HG03108 (cell line): ENCODE measurements around the gene FUT8.
"Not testable (repeated sequence)": the region's sequence is repeated elsewhere in the genome, so short reads cannot be mapped to it uniquely, and the experiment has no call there.

Experiments
- ATAC-seq: cut with Tn5 transposase; IDR thresholded peaks from one replicate; pipeline ENCODE4 v1.9.1; 2021; ENCODE audit warnings: moderate library complexity; ENCODE audit not compliant: unreplicated experiment

The FUT8 gene

DNA sequence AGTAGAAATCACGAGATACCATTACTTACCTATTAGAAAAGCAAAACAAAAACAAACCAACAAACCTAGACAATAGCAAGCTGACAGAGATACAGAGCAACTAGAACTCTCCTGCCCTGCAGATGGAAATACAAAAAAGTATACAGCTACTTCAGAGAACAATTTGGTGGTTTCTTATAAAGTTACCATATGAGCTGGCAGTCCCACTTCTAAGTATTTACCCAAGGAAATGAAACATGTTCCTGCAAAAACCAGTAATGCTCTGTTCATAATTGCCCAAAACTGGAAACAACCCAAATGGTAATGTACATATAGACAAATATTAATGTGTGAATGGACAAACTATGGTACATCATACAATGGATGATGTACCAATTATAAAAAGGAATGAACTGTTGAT, 31.7 kb downstream of the FUT8 start:
- ATAC-seq, result no peak

DNA sequence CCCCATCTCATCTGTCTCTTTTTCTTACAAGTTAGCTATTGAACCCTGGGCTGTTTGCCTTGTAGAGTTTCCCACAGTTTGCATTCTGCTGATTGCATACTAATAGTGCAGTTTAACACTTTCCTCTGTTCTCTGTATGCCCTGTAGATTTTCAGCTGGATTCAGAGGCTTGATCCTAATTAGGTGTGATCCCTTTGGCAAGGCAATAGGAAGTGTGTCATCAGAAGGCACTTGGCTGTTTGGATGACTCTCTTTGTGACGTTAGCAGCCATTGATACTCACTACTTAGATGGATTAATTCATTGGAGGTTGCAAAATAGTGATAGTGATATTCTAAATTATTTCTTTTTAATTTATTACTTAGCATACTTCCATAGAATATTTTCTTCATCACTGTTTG, 33.6 kb downstream of the FUT8 start:
- ATAC-seq, result no peak

DNA sequence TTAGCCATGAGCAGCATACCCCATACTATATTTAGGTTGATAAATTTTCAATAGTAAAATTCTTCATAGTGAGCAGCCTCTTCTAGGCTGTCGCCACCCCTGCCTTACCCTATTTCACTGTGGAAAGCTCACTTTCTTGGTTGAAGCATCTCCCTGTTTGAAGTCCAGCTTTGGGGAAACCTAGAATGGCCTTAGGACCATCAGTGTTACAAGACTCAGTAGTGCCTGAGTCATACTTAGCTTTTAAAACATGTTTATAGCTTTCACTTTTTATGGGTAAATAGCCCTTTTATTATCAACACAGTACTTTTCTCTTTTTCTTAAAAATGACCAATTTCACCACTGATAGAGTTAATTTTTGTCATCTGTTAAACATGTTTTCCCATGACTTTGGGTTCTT, 37.1 kb downstream of the FUT8 start:
- no peak for ATAC-seq

DNA sequence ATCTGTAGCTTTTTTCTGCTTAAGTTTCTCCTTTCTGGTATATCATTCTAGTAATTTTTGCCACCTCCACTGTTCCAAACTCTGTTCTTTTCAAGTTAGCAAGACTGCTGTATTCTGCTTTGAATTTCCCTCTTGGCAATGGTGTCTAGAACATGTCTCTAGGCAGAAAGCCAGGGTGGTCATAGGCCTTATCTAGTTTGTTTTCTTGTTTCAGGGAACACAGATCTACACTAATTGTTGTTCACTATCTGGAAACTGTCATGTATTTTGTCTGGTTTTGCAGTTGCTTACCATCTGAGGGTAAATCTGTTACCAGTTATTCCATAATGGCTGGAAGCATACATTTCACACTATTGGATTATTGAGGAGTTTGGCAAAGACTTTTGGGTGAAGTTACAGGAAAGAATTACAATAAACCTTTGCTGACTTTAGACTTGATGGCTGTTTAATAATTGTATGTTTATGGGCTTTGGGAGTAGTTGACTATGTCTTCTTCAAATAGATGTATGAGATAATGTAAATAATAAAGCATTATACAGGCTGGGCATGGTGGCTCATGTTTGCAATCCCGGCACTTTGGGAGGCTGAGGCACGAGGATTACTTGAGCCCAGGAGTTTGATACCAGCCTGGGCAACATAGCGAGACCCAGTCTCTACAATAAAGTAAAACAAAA, 41.4 kb downstream of the FUT8 start:
- ATAC-seq, result no peak

DNA sequence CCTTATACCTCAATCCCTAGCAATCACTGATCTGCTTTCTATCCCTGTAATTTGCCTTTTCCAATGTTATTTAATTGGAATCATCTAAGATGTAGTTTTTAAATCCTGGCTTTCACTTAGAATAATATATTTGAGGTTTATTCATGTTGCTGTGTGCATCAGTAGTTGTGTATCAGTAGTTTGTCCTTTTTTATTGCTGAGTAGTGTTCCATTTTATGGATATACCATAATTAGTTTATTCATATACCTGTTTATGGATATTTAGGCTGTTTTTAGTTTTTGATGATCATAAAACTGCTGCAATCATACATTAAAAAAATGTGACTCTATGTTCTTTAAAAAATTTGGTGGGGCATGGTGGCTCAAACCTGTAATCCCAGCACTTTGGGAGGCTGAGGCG, 43.7 kb downstream of the FUT8 start:
- no peak for ATAC-seq

DNA sequence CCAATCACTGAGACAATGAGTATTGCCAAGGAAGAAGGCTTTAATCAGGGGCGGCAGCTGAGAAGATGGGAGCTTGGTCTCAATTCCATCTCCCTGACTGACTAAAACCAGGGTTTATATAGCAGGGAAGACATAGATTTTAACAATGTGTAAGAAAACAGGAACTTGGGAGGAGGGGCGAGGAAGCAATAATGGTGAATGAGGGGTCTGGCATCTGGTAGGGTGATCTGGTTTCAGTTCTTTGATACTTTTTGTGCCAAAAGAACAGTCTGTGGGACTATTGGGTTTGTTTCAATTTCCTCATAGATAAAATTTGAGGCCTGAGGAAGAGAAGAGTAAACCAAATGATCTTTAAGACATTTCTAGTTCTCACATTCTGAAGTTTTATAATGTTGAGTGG, 49.2 kb downstream of the FUT8 start:
- ATAC-seq, result no peak

DNA sequence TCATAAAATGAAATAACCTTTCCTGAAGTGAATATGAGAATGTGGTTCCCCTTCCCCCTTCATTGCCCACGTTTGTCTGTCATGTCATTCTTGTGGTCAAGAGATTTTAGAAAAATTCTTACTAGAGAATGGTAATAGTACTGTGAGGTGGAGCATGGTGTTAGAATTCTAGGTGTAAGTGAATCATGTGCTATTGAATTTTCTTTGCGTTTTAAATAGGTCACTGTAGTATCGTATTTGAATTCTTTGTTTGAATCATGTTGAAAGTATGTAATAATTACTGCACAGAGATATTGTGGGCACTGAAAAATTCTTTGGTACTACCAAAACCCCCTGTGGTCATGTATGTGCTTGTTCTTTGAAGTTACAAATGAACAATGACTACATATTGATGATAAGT, 49.9 kb downstream of the FUT8 start:
- ATAC-seq, result peak; percentile 52

DNA sequence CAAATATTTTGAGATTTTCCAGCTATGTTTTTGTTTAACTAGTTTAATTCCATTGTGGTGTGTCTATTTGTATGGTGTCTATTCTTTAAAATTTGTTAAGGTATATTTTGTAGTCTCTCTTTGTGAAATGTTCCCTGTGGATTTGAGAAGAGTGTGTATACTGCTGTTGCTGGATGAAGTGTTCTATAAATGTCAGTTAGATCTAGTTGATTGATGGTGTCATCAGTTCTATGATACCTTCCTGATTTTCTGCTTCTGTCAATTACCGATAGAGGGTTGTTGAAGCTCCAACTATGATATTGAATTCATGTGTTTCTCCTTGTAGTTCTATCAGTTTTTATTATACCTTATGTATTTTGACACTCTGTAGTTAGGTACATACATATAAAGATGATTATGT, 53.1 kb downstream of the FUT8 start:
- no peak for ATAC-seq

DNA sequence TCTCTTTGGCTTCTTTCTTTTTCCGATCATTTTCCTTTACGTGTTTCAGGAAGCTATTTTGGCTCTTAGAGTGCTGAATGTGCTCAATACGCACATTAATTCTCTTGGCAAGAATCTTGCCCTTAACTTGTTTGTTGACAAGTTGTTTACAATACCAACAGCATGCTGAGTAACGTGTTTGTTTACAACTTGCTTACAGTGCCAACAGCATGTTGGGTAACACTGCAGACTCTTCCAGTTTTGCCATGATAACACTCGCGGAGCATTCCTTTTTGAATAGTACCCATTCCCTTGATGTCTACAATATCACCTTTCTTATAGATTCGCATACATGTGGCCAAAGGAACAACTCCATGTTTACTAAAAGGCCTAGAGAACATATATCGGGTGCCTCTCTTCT, 55.4 kb downstream of the FUT8 start:
- ATAC-seq, result not testable (repeated sequence)

DNA sequence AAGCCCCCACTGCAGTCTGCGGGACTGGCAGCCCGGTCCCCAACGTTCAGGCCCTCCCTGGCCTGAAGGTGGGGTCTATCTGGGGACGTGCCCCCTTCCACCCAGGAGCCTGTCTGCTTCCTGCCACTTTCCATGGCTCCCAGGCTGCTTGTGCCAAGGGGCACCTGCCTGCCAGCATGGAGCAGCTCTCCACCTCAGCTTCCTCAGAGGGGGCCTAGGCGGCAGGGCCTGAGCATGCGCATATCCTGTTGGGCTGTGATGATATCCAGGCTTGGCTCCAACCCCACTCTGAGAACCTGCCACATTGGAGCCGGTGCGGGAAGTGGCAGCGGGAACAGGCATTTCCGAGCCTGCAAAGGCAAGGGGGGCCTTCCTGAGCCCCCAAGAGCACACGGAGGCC, 57.4 kb downstream of the FUT8 start:
- ATAC-seq, result no peak

DNA sequence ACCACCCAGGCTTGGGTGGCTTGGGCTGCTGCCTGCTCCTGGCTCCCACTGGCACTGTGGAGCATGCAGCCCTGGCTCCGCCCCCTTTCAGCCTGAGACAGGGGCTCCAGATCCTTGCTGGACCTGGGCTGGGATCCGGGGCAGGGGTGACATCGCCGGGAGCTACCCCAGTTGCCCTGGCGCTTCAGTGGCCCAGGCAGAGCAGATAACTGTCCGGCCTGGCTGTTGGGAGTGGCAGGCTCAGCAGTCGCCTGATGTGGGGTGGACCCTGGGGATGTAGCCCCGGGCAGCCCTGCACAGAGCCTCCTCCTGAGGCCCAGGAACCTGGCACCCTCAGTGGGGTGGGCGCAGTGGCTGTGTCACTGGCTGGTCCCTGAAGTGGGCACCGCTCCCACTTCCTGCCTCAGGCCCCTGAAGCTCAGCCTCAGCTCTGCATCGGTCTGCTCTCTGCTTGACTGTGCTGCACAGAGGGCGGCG, 57.9 kb downstream of the FUT8 start:
- peak; percentile 24 for ATAC-seq

DNA sequence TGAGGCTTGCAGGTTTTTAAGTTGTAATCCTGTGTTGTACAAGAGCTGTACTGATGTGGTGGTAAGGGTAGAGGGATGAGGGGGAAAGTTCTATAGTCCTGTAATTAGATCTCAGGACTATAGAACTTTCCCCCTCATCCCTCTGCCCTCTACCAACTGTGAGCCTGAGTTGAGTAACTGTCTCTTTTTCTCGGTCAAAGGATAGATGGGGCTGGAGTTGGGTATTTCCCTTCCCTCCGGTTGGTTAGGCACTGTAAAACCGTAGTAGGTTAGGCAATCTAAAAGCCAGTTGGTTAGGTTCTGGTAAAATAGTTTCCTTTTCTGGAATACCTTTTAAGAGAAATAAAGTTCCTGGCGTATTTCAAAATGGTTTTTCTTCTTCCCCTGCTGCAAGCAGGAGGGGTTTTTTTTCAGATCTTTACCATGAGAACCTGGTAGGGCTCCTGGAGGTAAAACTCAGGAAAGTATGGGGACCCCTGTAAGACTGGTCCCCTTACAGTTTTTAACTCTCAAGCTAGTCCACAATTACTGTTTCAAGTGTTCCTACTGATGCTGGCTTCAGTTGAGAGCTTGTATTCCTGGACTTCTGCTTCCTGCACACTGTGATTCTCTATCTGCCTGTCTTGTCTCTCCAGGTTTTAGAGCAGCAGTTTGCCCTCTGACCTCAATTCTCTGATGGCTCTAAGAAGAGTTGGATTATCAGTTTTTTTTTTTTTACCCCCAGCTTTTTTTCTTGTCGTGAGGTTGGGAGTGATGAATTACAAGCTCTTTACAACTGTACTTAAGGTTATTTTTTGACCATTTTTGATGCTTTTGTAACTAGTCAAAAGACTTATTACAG, 58.7 kb downstream of the FUT8 start:
- peak; percentile 76 for ATAC-seq

DNA sequence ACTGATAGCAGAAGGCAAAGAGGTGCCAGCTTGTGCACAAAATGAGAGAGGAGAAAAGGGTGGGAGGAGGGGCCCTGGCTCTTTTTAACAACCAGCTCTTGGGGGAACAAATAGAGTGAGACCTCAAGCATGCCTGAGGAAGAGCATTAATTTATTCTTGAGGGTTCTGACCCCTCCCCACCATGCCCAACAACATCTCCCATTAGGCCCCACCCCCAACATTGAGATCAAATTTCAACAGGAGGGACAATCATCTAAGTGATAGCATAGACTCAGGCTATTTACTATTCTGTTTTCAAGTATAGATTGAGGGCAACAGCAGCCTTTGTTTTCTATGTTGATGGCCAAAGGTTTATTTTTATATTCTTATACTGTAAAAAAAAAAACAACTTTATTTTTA, 59.7 kb downstream of the FUT8 start:
- ATAC-seq, result no peak

DNA sequence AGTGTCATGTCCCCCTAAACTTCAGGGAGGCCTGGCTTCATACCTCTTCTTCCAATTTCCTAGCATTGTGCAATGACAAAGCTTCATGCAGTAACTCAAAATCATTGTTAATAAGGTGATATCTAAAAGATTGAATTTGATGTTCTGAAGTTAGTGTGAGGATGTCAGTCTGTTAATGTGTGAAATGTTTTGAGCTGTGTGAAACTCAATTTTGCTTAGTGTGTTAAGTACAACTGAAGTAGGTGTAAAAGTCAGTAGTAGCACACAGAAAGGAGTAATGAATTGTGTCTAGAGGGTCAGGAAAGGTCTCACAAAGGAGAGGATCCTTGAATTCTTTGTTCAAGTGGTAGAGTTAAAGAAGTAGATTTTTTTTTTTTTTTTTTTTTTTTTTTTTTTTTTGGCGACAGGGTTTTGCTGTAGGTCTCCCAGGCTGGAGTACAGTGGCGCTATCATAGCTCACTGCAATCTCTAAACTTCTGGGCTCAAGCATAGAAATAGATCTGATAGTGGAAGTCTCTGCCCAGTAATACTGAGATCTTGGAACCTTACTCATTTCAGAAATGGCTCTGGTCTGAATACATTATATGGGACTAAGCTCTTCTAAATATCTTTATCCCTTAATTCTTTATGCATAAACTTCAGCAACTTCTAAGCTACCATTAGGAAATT, 63.9 kb downstream of the FUT8 start:
- ATAC-seq, result peak; percentile 70

DNA sequence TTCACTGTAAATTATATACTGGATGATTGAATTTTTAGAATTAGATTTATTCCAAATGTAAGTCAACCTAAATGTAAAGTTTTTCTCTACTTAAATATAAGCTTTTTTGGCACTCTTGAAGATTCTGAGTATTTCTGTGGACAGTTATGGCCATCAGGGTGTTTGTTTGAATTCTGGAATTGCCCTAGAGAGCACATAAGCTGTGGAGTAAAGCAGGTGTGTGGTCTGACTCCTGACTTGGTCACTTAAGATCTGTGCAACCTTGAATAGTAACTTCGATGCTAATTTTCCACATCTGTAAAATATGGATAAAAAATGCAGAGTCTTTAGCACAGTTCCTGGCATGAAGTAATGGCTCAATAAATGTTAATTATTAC, 64.4 kb downstream of the FUT8 start:
- ATAC-seq, result no peak

DNA sequence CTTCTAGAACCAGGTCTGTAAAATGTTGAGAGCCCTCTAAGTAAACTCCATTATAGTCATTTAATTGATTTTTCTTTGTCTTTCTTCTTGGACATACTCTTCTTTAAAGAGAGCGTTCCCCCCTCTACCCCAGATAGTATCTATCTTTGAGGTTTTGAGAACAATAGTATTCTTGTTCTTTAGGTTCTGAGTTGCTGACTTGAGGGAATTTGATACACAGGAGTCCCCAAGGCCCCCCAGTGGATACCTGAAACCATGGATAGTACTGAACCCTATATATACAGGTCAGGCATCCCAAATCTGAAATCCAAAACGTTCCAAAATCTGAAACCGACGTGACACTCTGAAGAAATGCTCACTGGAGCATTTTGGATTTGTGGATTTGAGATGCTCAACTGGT, 65.5 kb downstream of the FUT8 start:
- no peak for ATAC-seq

DNA sequence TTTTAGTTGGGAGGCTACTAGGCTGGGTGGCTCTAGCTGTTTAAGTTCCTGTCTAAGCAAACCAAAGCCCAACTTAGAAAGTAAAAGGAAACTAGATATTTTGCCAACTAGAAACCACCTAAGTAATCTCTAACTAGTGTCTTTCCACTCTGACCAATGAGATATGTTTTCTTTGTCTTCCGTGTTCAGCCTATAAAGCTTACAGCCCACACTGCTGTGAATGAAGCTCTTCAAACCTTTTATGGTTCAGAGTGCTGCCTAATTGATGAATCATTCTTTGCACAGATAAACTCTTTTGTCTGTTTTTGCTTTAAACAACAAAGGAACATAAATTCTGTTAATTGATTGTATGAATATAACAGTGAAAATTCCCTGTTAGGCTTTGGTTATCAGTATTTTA, 66.1 kb downstream of the FUT8 start:
- peak; percentile 41 for ATAC-seq

DNA sequence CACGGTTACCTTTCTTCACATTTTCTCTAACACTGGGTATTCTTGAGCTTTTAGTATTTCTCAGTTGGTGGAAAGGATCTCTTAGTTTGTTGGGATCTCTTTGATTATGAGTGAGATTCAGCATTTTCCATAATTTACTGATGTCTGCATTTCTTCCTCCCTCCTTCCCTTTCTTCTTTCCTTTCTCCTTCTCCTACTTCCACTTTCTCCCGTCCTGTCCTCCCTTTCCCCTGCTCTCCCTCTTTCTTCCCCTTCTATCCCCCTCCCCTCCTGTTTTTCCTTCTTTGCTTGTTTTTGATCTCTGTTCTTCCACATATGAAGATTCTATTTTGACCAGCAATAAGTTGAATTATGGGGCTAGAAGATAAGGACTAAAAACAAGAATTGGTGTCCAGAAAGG, 66.9 kb downstream of the FUT8 start:
- ATAC-seq, result no peak

DNA sequence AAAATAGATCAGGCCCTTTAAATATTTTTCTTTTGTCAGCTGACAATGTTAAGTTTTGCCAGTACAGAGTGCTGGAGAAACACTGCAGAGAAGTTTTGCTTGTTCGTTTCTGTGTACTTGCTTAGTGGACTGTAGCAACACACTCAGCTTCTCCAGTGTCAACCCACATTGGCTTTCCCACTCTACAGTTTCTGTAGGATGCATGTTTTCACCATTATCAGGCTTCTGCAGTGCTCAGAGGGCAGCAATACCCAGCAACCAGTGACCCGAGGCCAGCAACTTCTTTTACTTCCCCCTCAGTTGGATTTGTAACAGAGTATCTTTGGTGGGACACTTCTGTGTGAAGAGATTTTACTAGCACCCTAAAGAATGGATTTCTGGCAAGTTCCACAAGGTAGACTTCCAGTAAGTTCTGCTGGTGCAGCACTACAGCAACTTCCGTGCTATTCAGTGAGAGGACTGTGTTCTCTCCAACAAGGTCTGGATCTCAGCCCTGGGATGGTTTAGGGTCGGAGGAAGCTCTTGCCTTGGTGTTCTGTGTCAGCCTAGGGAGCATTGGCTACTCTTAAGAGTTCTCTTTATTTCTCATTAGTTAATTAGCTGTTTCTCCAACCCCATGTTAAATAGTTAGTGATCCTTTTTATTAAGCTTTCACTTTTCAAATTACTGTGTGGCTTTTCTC, 70.4 kb downstream of the FUT8 start:
- no peak for ATAC-seq

DNA sequence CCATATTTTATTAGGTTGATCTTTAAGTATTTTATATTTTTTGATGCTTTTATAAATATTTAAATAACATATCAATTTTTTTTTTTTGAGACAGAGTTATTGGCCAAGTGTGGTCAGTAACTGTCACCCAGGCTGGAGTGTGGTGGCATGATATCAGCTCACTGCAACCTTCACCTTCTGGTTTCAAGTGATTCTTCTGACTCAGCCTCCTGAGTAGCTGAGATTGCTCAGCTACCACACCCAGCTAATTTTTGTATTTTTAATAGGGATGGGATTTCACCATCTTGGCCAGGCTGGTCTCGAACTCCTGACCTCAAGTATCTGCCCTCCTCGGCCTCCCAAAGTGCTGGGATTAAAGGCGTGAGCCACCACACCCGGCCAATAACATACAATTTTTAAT, 71.1 kb downstream of the FUT8 start:
- ATAC-seq, result no peak

DNA sequence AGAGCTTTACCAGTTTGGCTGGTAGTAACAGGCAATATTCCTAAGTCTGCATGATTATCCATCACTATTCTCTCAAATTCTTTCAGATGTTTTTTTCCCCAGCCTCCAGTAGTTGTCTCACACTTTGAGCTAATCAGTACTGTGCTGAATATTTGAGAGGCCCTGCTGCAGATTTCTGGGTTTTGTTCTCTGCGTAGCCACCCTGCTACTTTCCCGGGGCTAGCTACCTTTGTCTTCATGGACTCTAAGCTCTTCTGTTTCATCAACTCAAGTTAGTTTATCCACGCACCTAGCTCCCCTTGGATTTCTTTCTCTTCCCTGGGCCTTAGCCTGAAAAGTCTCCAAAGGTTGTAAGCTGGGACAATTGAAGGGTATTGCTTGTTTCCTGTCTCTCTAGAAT, 73.0 kb downstream of the FUT8 start:
- ATAC-seq, result no peak
